Renal cortex interstitium (tissue), 11 donors: ENCODE data around the gene DEPP1. TPM values are rescaled to one million over a fixed set of nuclear protein-coding genes. Genes with fewer than 3 reads are reported as not detected.

Experiments
- DNase-seq, 11 donors: peaks; one replicate each; pipeline ENCODE4 v3.0.0-alpha.2; 2013; ENCODE audit warnings: low read depth in 9 of 11, low spot score in 4 of 11; ENCODE audit errors: extremely low read depth in 1 of 11
- polyA plus RNA-seq, 3 donors: library from polyadenylated mRNA; unstranded; fragments of 120-200 nt; gene quantifications; one replicate each; pipeline ENCODE4 v1.2.1, GENCODE V29; 2013; ENCODE audit not compliant: insufficient read length in 3 of 3

Gene DEPP1
- polyA plus RNA-seq, 3 donors = 7.1 to 10.6 (median 9.8) TPM

- DNase-seq = no peak
Observed at GRCh38 chr10:44946205-44946604, 32.4 kb downstream of the DEPP1 start.

- DNase-seq = no peak
Observed at GRCh38 chr10:44944354-44944753, 34.3 kb downstream of the DEPP1 start.

- no peak for DNase-seq
Observed at GRCh38 chr10:44939691-44940401, 38.8 kb downstream of the DEPP1 start.

- no peak for DNase-seq
Observed at GRCh38 chr10:44938956-44939355, 39.7 kb downstream of the DEPP1 start.

- no peak for DNase-seq
Observed at GRCh38 chr10:44937196-44938005, 41.2 kb downstream of the DEPP1 start.

- no peak for DNase-seq
Observed at GRCh38 chr10:44936314-44936975, 42.2 kb downstream of the DEPP1 start.

GRCh38 chr10:44935966-44936295 is 42.7 kb downstream of the DEPP1 start:
- no peak for DNase-seq

GRCh38 chr10:44935201-44935965 is 43.2 kb downstream of the DEPP1 start:
- no peak for DNase-seq

GRCh38 chr10:44934416-44935200 is 44.0 kb downstream of the DEPP1 start:
- no peak for DNase-seq

- DNase-seq = no peak
Observed at GRCh38 chr10:44933451-44934321, 44.9 kb downstream of the DEPP1 start.

- DNase-seq = peak in 7 of 11 donors; percentile 55 to 81 (median 77)
Observed at GRCh38 chr10:44932517-44933450, 45.8 kb downstream of the DEPP1 start.

GRCh38 chr10:44931621-44932516 is 46.7 kb downstream of the DEPP1 start:
- DNase-seq = no peak

- no peak for DNase-seq
Observed at GRCh38 chr10:44930904-44931620, 47.5 kb downstream of the DEPP1 start.

- no peak for DNase-seq
Observed at GRCh38 chr10:44929356-44930255, 49.0 kb downstream of the DEPP1 start.
